ENCODE measurements around the gene AGBL4.

The AGBL4 gene

DNA sequence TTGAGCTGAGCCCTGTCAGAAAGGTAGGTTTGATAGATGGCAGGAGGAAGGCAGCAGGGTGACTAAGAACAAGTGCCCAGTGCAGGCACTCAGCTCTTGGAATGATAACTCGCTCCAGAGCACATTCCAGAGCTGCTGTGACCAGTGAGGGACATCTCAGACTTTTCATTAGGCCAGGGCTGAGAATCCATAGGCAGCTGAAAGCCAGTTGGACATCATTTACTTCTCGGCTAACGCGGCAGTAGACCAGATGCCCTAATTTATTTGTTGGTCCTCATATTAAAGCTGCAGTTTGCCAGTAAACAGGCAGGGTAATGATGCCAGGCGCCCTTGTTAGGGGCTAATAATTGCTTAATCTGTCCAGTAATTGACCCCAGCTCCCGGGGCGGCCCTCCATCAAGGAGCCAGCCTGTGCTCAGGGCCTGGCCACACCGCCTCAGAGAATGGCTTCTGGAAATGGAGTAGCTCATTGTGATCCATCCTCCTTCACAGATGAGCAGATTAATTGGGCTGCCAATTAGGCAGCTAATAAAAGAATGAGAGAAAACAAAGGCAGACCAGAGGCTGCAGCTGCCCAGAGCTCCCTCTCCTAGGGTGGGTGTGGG, 1369.0 kb downstream of the AGBL4 start (continued):
- TF ChIP-seq ZNF565 (CRISPR knock-in tag; conservative IDR thresholded peaks at IDR 0.05; ENCODE audit: low read depth) = peak; percentile 80; the same call in 1 of the 2 replicates
- TF ChIP-seq, protein P1, sequence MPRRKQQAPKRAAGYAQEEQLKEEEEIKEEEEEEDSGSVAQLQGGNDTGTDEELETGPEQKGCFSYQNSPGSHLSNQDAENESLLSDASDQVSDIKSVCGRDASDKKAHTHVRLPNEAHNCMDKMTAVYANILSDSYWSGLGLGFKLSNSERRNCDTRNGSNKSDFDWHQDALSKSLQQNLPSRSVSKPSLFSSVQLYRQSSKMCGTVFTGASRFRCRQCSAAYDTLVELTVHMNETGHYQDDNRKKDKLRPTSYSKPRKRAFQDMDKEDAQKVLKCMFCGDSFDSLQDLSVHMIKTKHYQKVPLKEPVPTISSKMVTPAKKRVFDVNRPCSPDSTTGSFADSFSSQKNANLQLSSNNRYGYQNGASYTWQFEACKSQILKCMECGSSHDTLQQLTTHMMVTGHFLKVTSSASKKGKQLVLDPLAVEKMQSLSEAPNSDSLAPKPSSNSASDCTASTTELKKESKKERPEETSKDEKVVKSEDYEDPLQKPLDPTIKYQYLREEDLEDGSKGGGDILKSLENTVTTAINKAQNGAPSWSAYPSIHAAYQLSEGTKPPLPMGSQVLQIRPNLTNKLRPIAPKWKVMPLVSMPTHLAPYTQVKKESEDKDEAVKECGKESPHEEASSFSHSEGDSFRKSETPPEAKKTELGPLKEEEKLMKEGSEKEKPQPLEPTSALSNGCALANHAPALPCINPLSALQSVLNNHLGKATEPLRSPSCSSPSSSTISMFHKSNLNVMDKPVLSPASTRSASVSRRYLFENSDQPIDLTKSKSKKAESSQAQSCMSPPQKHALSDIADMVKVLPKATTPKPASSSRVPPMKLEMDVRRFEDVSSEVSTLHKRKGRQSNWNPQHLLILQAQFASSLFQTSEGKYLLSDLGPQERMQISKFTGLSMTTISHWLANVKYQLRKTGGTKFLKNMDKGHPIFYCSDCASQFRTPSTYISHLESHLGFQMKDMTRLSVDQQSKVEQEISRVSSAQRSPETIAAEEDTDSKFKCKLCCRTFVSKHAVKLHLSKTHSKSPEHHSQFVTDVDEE (CRISPR knock-in tag; IDR thresholded peaks at IDR 0.05) = peak; percentile 98
- TF ChIP-seq, protein P2, sequence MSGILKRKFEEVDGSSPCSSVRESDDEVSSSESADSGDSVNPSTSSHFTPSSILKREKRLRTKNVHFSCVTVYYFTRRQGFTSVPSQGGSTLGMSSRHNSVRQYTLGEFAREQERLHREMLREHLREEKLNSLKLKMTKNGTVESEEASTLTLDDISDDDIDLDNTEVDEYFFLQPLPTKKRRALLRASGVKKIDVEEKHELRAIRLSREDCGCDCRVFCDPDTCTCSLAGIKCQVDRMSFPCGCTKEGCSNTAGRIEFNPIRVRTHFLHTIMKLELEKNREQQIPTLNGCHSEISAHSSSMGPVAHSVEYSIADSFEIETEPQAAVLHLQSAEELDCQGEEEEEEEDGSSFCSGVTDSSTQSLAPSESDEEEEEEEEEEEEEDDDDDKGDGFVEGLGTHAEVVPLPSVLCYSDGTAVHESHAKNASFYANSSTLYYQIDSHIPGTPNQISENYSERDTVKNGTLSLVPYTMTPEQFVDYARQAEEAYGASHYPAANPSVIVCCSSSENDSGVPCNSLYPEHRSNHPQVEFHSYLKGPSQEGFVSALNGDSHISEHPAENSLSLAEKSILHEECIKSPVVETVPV (CRISPR knock-in tag; IDR thresholded peaks at IDR 0.05) = peak; percentile 80

DNA sequence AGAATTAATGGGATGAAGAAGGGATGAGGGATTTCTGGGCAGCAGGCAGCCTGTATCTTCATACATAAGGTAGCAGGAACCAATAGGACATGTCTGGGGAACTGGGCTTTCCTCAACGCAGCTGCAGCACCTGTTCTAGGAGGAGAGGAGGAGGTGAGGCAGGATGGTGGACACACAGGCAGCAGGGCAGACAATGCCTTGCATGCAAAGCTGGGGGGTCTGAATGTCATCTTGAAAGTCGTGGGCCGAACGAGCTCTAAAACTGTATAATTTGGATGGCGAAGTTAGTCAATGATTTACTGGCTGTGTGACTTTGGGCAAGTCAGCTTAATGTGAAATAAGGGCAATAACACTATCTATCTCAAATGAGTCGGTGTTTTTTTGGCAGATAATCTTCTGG, 1371.4 kb downstream of the AGBL4 start:
- TF ChIP-seq SNAI2 (CRISPR knock-in tag; IDR thresholded peaks at IDR 0.05) (no peak), CSDC2 (CRISPR knock-in tag; IDR thresholded peaks at IDR 0.05) (no peak), ZC3H10 (CRISPR knock-in tag; IDR thresholded peaks at IDR 0.05) (no peak), TOX (CRISPR knock-in tag; IDR thresholded peaks at IDR 0.05; ENCODE audit: borderline replicate concordance) (no peak), ZFP30 (CRISPR knock-in tag; IDR thresholded peaks at IDR 0.05) (no peak), ARNTL (CRISPR knock-in tag; IDR thresholded peaks at IDR 0.05; ENCODE audit: borderline replicate concordance, low read depth) (no peak), ESRRG (CRISPR knock-in tag; IDR thresholded peaks at IDR 0.05) (no peak)
- TF ChIP-seq, protein P1 (CRISPR knock-in tag; IDR thresholded peaks at IDR 0.05) = no peak
- TF ChIP-seq, protein P3, sequence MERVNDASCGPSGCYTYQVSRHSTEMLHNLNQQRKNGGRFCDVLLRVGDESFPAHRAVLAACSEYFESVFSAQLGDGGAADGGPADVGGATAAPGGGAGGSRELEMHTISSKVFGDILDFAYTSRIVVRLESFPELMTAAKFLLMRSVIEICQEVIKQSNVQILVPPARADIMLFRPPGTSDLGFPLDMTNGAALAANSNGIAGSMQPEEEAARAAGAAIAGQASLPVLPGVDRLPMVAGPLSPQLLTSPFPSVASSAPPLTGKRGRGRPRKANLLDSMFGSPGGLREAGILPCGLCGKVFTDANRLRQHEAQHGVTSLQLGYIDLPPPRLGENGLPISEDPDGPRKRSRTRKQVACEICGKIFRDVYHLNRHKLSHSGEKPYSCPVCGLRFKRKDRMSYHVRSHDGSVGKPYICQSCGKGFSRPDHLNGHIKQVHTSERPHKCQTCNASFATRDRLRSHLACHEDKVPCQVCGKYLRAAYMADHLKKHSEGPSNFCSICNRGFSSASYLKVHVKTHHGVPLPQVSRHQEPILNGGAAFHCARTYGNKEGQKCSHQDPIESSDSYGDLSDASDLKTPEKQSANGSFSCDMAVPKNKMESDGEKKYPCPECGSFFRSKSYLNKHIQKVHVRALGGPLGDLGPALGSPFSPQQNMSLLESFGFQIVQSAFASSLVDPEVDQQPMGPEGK (CRISPR knock-in tag; IDR thresholded peaks at IDR 0.05; ENCODE audit: borderline replicate concordance) = no peak
- ATAC-seq = no peak

DNA sequence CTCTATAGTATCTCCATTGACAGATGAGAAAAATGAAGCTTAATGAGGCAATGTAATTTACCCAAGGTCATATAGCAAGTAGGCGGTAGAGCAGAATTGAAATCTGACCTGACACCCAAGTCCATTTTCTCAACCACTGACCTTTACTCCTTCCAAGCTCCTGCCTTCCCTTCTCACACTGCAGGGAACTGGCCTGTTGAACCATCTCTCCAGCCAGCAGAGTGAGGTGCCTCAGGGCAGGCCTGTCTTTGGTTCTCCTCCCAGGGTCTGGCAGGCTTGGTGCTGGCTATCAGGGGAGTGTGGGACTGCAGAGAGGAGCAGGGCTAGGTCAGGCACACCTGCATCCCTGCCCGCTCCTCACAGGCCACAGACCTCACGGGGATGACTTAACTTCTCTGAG, 1373.9 kb downstream of the AGBL4 start:
- TF ChIP-seq GLIS3 (CRISPR knock-in tag; IDR thresholded peaks at IDR 0.05) (no peak), BACH2 (CRISPR knock-in tag; IDR thresholded peaks at IDR 0.05; ENCODE audit: borderline replicate concordance) (no peak), ZNF8 (CRISPR knock-in tag; IDR thresholded peaks at IDR 0.05) (no peak), ARNTL (CRISPR knock-in tag; IDR thresholded peaks at IDR 0.05; ENCODE audit: borderline replicate concordance, low read depth) (no peak), RARB (CRISPR knock-in tag; IDR thresholded peaks at IDR 0.05) (no peak), PPARA (CRISPR knock-in tag; IDR thresholded peaks at IDR 0.05; ENCODE audit: borderline replicate concordance) (no peak)
- TF ChIP-seq, protein P1 (CRISPR knock-in tag; IDR thresholded peaks at IDR 0.05) = no peak
- TF ChIP-seq, protein P3 (CRISPR knock-in tag; IDR thresholded peaks at IDR 0.05; ENCODE audit: borderline replicate concordance) = no peak
- TF ChIP-seq, protein P4, sequence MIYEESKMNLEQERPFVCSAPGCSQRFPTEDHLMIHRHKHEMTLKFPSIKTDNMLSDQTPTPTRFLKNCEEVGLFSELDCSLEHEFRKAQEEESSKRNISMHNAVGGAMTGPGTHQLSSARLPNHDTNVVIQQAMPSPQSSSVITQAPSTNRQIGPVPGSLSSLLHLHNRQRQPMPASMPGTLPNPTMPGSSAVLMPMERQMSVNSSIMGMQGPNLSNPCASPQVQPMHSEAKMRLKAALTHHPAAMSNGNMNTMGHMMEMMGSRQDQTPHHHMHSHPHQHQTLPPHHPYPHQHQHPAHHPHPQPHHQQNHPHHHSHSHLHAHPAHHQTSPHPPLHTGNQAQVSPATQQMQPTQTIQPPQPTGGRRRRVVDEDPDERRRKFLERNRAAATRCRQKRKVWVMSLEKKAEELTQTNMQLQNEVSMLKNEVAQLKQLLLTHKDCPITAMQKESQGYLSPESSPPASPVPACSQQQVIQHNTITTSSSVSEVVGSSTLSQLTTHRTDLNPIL (CRISPR knock-in tag; IDR thresholded peaks at IDR 0.05; ENCODE audit: low read depth) = no peak
- no peak for ATAC-seq
